Aorta (tissue), 5 donors: Measurements from ENCODE around the gene NTM. TPM values are rescaled to one million over a fixed set of nuclear protein-coding genes. Genes with fewer than 3 reads are reported as not detected.

Source experiments
- ATAC-seq: fragments of 200-7000 bp; cut with Tn5 transposase; one replicate; pipeline ENCODE4 v1.9.1; 2022; ENCODE audit warnings: moderate library complexity; ENCODE audit not compliant: low FRiP score
- DNase-seq, 2 donors: peaks; one replicate each; pipeline ENCODE4 v3.0.0-alpha.2; 2020
- H3K27ac ChIP-seq, 2 donors: one replicate each; pipeline ENCODE4 v1.5.1; 2013; ENCODE audit warnings: low read length in 2 of 2, mild to moderate bottlenecking in 2 of 2, moderate library complexity in 2 of 2, control low read depth in 1 of 2, inconsistent platforms in 1 of 2, low read depth in 1 of 2
- H3K27me3 ChIP-seq, 2 donors: one replicate each; pipeline ENCODE4 v1.6.1; 2013; ENCODE audit warnings: control low read depth in 1 of 2, low read length in 1 of 2, mild to moderate bottlenecking in 1 of 2, moderate library complexity in 1 of 2; ENCODE audit not compliant: insufficient read depth in 2 of 2, control insufficient read depth in 1 of 2
- H3K36me3 ChIP-seq, 2 donors: one replicate each; pipeline ENCODE4 v1.6.1; 2013; ENCODE audit warnings: control low read depth in 1 of 2, low read length in 1 of 2, mild to moderate bottlenecking in 1 of 2; ENCODE audit not compliant: insufficient read depth in 2 of 2, control insufficient read depth in 1 of 2
- H3K4me1 ChIP-seq, 2 donors: one replicate each; pipeline ENCODE4 v1.6.1; 2013; ENCODE audit warnings: low read length in 2 of 2, control low read depth in 1 of 2, mild to moderate bottlenecking in 1 of 2, moderate library complexity in 1 of 2; ENCODE audit not compliant: insufficient read depth in 2 of 2, control insufficient read depth in 1 of 2
- H3K4me3 ChIP-seq, 2 donors: one replicate each; pipeline ENCODE4 v1.5.1; 2013; ENCODE audit warnings: low read length in 2 of 2, control low read depth in 1 of 2, mild to moderate bottlenecking in 1 of 2
- H3K9me3 ChIP-seq: one replicate; pipeline ENCODE4 v1.6.1; 2013; ENCODE audit warnings: mild to moderate bottlenecking, low read length; ENCODE audit not compliant: control insufficient read depth
- WGBS, 2 donors: extraction: QIAGEN DNeasy Blood & Tissue Kit; methylation state at CpG; one replicate each; pipeline ENCODE4 v1.1.7; 2013; 5-methylcytosine and 5-hydroxymethylcytosine counted together
- intact Hi-C, 2 donors: fragments of 100-400 bp; cut with DNase I; formaldehyde crosslinking; loops; one replicate each; pipeline versions ENCODE4 v1.14.2 to v1.15.0; 2022
- polyA plus RNA-seq, 2 donors: library from polyadenylated mRNA; stranded (reverse); fragments of 200-250 nt; gene quantifications; one replicate each; pipeline ENCODE4 v1.2.3, GENCODE V29; 2013
- total RNA-seq, 2 donors: library from RNA; stranded (reverse); fragmentation: NEBNext Ultra II Directional; extraction: Animal tissue kit (Norgen Biotek cat#: 25700); gene quantifications; one replicate each; pipeline ENCODE4 v1.2.1, GENCODE V29; 2021
- donor health status: healthy with polysubstance abuse.
- donor health status: Bipolar disorder and iron deficiency.
- donor health status: DM: no; HTN: no; CAD: no.
- donor health status: DM: no; HTN: no; CAD: no.
- donor health status: DM: yes; HTN: yes; CAD: no.

NTM gene
- total and polyA plus RNA-seq, 4 donors: 0.28 to 5.3 (median 1.9) TPM; not detected in 1

DNA sequence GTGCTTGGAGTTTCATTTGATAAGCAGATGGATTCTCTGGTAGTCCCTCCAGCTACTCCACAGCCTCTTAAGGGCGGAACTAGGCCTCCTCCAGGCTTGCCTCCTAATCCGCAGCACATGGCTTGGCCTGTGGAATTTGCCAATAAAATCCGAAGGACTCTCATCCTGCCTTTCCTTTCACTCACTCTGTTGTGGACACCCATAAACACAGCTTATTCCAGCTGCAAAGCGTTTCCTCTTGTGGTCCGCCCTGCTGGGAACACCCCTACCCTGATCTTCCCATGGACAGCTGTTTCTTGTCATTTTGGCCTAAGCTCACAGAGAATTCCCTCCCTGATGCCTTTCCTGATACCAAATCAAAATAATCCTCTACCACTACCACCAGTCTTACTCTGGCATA, 546.2 kb downstream of the NTM start:
- no peak overlapping the region for H3K27ac ChIP-seq
- intact Hi-C loops: no loop called here

GRCh38 chr11:131917634-131918384, 547.4 kb downstream of the NTM start:
- no peak overlapping the region for H3K27ac ChIP-seq
- intact Hi-C loops: no loop called here
- ATAC-seq: no peak
- no peaks in the 10 kb centered on the region for H3K4me1 ChIP-seq
- peaks cover 2% of the 10 kb centered on the region for H3K9me3 ChIP-seq
- H3K27me3 ChIP-seq: peaks cover 0 to 1% of the 10 kb centered on the region in 2 donors
- DNase-seq: no peak
- 68 to 71% methylated on average over 12 of the region's 12 CpGs for WGBS, 2 donors
- no peaks in the 10 kb centered on the region for H3K36me3 ChIP-seq
- no peak overlapping the region for H3K4me3 ChIP-seq

More for the DNA sequence above, 546.2 kb downstream of the NTM start:
- H3K36me3 ChIP-seq: no peaks in the 10 kb centered on the region
- WGBS, 2 donors: 70% methylated on average over 5 of the region's 5 CpGs
- ATAC-seq (no peak), DNase-seq (no peak)
- H3K27me3 ChIP-seq: peaks cover 0 to 1% of the 10 kb centered on the region in 2 donors
- H3K4me1 ChIP-seq: no peaks in the 10 kb centered on the region
- H3K4me3 ChIP-seq: no peak overlapping the region
- H3K9me3 ChIP-seq: peaks cover 2% of the 10 kb centered on the region

GRCh38 chr11:131918663-131919062, 548.2 kb downstream of the NTM start:
- DNase-seq (no peak), ATAC-seq (no peak)
- Histone ChIP-seq H3K27me3 (peaks cover 0 to 1% of the 10 kb centered on the region in 2 donors), H3K36me3 (no peaks in the 10 kb centered on the region), H3K9me3 (peaks cover 2% of the 10 kb centered on the region), H3K27ac (no peak overlapping the region), H3K4me3 (no peak overlapping the region), H3K4me1 (no peaks in the 10 kb centered on the region)
- intact Hi-C loops: no loop called here
- 72 to 75% methylated on average over 4 of the region's 4 CpGs for WGBS, 2 donors

DNA sequence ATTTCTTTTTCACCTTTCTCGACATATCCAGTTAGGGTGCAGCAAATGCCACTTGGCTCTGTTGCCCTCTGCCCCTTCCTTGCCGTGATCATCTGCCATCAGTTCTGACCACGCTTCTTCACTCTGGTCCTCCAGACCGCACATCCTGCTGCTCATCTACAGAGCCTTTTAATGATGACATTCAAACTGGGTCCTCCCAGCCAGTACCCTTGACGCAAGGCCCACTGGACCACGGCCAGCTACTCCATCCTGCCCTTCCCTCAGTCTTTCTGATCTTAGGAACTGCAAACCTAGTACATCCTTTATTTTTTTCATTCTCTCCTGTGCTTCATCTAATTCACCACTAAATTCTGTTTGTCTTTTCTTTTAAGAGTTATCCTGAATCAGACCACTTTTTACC, 551.8 kb downstream of the NTM start:
- Histone ChIP-seq H3K27ac (no peak overlapping the region), H3K36me3 (no peaks in the 10 kb centered on the region), H3K4me1 (no peaks in the 10 kb centered on the region), H3K27me3 (peaks cover 0 to 1% of the 10 kb centered on the region in 2 donors), H3K9me3 (no peaks in the 10 kb centered on the region), H3K4me3 (no peak overlapping the region)
- intact Hi-C loops: no loop called here
- 91 to 93% methylated on average over 6 of the region's 6 CpGs for WGBS, 2 donors
- DNase-seq (no peak), ATAC-seq (no peak)

DNA sequence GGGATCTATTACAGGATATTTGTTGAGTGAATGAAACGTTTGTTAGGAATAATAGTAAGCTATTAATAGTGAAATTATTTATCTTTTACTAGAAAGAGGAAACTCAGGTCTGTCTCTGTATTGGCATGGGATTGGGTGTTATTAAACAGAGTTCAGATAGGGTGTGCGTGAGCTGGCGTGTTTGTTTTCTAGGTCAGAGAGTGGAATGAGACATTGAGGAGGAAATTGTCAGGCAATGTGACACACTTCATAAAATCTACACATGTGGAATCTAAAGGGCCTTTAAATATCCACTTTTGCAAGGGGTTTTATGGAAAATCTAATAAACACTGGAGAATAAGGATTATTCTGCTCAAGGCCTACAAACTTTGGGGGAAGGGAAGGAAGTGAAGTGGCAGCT, 552.9 kb downstream of the NTM start:
- Histone ChIP-seq H3K27me3 (peaks cover 0 to 1% of the 10 kb centered on the region in 2 donors), H3K4me3 (no peak overlapping the region), H3K9me3 (no peaks in the 10 kb centered on the region), H3K4me1 (no peaks in the 10 kb centered on the region), H3K36me3 (no peaks in the 10 kb centered on the region), H3K27ac (no peak overlapping the region)
- DNase-seq (no peak), ATAC-seq (no peak)
- 70 to 74% methylated on average over 3 of the region's 3 CpGs for WGBS, 2 donors
- intact Hi-C loops: no loop called here

GRCh38 chr11:131924001-131924400, 553.6 kb downstream of the NTM start:
- WGBS, 2 donors: 40 to 41% methylated on average over 8 of the region's 8 CpGs
- ATAC-seq: no peak

DNA sequence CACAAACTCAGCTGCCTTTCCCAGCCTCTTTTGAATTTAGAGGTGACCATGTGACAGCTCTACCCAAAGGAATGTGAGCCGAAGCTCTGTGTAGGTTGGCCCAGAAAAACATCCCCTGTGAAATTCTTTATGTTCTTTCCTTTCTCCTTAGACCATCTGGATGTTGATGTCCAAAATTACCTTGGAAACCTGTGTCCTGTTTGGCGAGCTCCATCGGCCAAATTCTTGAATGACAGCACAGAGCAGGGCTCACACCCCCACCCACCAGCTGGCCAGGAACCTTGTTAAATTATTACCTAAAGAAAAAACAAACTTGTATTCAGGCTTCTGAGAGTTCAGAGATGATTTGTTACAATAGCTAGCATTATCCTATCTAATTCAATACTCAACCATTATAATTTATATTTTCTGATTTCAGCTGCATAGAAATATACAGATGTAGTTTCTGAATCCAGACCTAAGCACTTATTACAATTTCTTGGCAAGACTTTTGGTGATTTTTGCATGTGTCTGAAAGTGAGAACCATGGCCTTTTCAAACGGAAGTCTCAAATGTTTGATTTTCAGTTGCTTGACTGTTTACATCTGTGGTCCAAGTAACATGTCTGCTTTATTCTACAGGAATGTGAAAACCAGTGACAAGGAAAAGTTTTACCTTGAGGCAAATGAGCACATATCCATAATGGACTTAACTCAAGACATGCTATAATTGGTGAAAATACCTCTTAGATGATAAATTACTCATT, 554.2 kb downstream of the NTM start:
- WGBS, 2 donors: 8 to 9% methylated on average over 4 of the region's 4 CpGs
- DNase-seq: no peak
- H3K9me3 ChIP-seq: no peaks in the 10 kb centered on the region
- no peaks in the 10 kb centered on the region for H3K27me3 ChIP-seq
- ATAC-seq: no peak
- intact Hi-C loops: no loop called here
- no peaks in the 10 kb centered on the region for H3K4me1 ChIP-seq
- H3K4me3 ChIP-seq: no peak overlapping the region
- no peaks in the 10 kb centered on the region for H3K36me3 ChIP-seq
- no peak overlapping the region for H3K27ac ChIP-seq

More at GRCh38 chr11:131924001-131924400, 553.6 kb downstream of the NTM start:
- H3K27me3 ChIP-seq: no peaks in the 10 kb centered on the region
- no peak overlapping the region for H3K4me3 ChIP-seq
- H3K36me3 ChIP-seq: no peaks in the 10 kb centered on the region
- H3K4me1 ChIP-seq: no peaks in the 10 kb centered on the region
- H3K9me3 ChIP-seq: no peaks in the 10 kb centered on the region
- intact Hi-C loops: no loop called here
- no peak overlapping the region for H3K27ac ChIP-seq
- DNase-seq: no peak

GRCh38 chr11:131925829-131926228, 555.4 kb downstream of the NTM start:
- Histone ChIP-seq H3K9me3 (no peaks in the 10 kb centered on the region), H3K36me3 (no peaks in the 10 kb centered on the region), H3K4me1 (no peaks in the 10 kb centered on the region), H3K4me3 (no peak overlapping the region), H3K27me3 (no peaks in the 10 kb centered on the region), H3K27ac (no peak overlapping the region)
- 90 to 91% methylated on average over 4 of the region's 4 CpGs for WGBS, 2 donors
- DNase-seq (no peak), ATAC-seq (no peak)
- intact Hi-C loops: no loop called here

DNA sequence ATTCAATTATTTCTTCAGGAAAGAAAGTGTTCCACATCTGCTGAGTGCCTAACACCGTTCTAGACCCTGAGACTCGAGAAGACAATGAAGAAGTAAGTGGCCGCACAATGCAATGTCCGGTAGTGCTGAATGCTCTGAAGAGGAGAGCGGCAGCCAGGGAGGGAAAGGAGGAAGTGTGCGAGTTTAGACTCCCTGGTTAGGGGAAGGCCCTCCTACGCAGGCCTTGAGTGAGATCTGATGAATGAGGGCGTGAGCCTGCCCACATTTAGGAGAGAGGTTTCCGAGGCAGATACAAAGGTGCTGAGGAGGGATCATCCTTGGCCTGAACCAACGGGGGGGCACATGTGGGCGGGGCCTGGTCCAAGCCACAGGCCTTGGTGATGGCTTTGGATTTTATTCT, 558.6 kb downstream of the NTM start:
- Histone ChIP-seq H3K9me3 (peaks cover 2% of the 10 kb centered on the region), H3K4me1 (no peaks in the 10 kb centered on the region), H3K4me3 (no peak overlapping the region), H3K27me3 (no peaks in the 10 kb centered on the region), H3K36me3 (no peaks in the 10 kb centered on the region), H3K27ac (no peak overlapping the region)
- intact Hi-C loops: no loop called here
- ATAC-seq: no peak
- WGBS, 2 donors: 72 to 76% methylated on average over 11 of the region's 11 CpGs
- peak in 1 of 2 donors; percentile 62 for DNase-seq
